K562 (cell line): Measurements from ENCODE around the gene IL1F10. TPM values are rescaled to one million over a fixed set of nuclear protein-coding genes. Genes with fewer than 3 reads are reported as not detected.

ENCODE experiments used
- ATAC-seq: fragments of 200-7000 bp; cut with Tn5 transposase; 3 replicates; pipeline ENCODE4 v1.9.1; 2020; ENCODE audit warnings: moderate library complexity
- BruUV-seq: library from RNA; stranded (reverse); fragments of 400-500 nt; replicated peaks from 2 replicates; lab custom pipeline; 2021; lab: Mats Ljungman, UMichigan
- CTCF ChIA-PET: fragments of 300-600 bp; formaldehyde crosslinking; extraction: SDS; loops from one replicate; lab custom pipeline; 2021; ENCODE audit warnings: low intra/inter-chr PET ratio; lab: Yijun Ruan, JAX
- POLR2A ChIA-PET: fragments of 300-600, 350-650 bp; sonication (Branson Sonifier 250); formaldehyde crosslinking; extraction: SDS; loops from one replicate; lab custom pipeline; 2021; ENCODE audit warnings: antibody characterized with exemption, inconsistent platforms; lab: Yijun Ruan, JAX
- DNase-seq, 4 experiments: peaks; one replicate each; pipeline versions ENCODE4 v3.0.0 to v3.0.0-alpha.2; 2011 to 2018; ENCODE audit warnings: low spot score in 3 of 4, mixed read lengths in 3 of 4; ENCODE audit errors: extremely low read depth in 1 of 4
- FAIRE-seq: peaks from 2 replicates; lab custom pipeline; 2011; peaks lifted over from hg19 to GRCh38; lab: Jason Lieb, UNC
- H2AFZ ChIP-seq: 2 replicates; pipeline ENCODE4 v1.6.0; 2011; ENCODE audit warnings: low read depth, low read length, control low read depth, inconsistent platforms
- H3K27ac ChIP-seq: fragments of 200-600 bp; 3 replicates; pipeline ENCODE4 v1.8.0; 2011; ENCODE audit warnings: low read depth, mild to moderate bottlenecking, control low read depth, inconsistent platforms, low read length, moderate library complexity, mixed read lengths; ENCODE audit errors: extremely low read depth
- H3K27me3 ChIP-seq, 2 experiments: fragments of 300-600 bp in 1 of 2; 2 replicates in 1 of 2; 3 replicates in 1 of 2; pipeline versions ENCODE4 v1.6.0 to v1.8.0; 2011; ENCODE audit warnings: inconsistent platforms in 2 of 2, low read length in 2 of 2, mild to moderate bottlenecking in 1 of 2, mixed read lengths in 1 of 2, moderate library complexity in 1 of 2; ENCODE audit not compliant: control insufficient read depth in 2 of 2, insufficient read depth in 2 of 2
- H3K36me3 ChIP-seq: fragments of 300-600 bp; 3 replicates; pipeline ENCODE4 v1.8.0; 2011; ENCODE audit warnings: mild to moderate bottlenecking, low read length, inconsistent platforms; ENCODE audit not compliant: control insufficient read depth, insufficient read depth
- H3K4me1 ChIP-seq, 2 experiments: fragments of 200-600 bp in 1 of 2; replicated peaks in 1 of 2; 2 replicates in 1 of 2; 3 replicates in 1 of 2; pipeline versions ENCODE4 v1.5.1 to v1.8.0; 2011; ENCODE audit warnings: inconsistent platforms in 2 of 2, low read length in 2 of 2, mild to moderate bottlenecking in 1 of 2, mixed read lengths in 1 of 2, moderate library complexity in 1 of 2; ENCODE audit not compliant: control insufficient read depth in 2 of 2, insufficient read depth in 2 of 2
- H3K4me2 ChIP-seq: 2 replicates; pipeline ENCODE4 v1.6.1; 2011; ENCODE audit warnings: low read length, control low read depth, inconsistent platforms, mixed read lengths; ENCODE audit not compliant: insufficient read depth
- H3K4me3 ChIP-seq: fragments of 200-600 bp; sonication (generic), shearing (Covaris generic); 2 replicates; pipeline ENCODE4 v1.5.1; 2016; ENCODE audit warnings: control low read depth, inconsistent platforms
- H3K79me2 ChIP-seq: fragments of 200-600 bp; 3 replicates; pipeline ENCODE4 v1.8.0; 2011; ENCODE audit warnings: low read length, inconsistent platforms; ENCODE audit not compliant: control insufficient read depth, insufficient read depth
- H3K9ac ChIP-seq, 2 experiments: 2 replicates each; pipeline versions ENCODE4 v1.6.0 to v1.6.1; 2011; ENCODE audit warnings: low read depth in 2 of 2, low read length in 2 of 2, control low read depth in 1 of 2, inconsistent platforms in 1 of 2, mild to moderate bottlenecking in 1 of 2, mixed read lengths in 1 of 2; ENCODE audit not compliant: insufficient read depth in 1 of 2
- H3K9me1 ChIP-seq: one replicate; pipeline ENCODE4 v1.6.0; 2011; ENCODE audit warnings: inconsistent platforms, mild to moderate bottlenecking, low read length, moderate library complexity; ENCODE audit not compliant: control insufficient read depth, insufficient read depth
- H3K9me3 ChIP-seq: replicated peaks from 2 replicates; pipeline ENCODE4 v1.5.1; 2011; ENCODE audit warnings: low read depth, low read length, inconsistent platforms; ENCODE audit not compliant: control insufficient read depth, insufficient read depth
- H4K20me1 ChIP-seq: replicated peaks from 2 replicates; pipeline ENCODE4 v1.6.1; 2011; ENCODE audit warnings: low read length, inconsistent platforms, mixed read lengths; ENCODE audit not compliant: control insufficient read depth, insufficient read depth
- AFF4 ChIP-seq: sonication (generic); formaldehyde crosslinking; IDR thresholded peaks from 2 replicates; pipeline ENCODE4 v1.8.0; 2023; ENCODE audit warnings: mild to moderate bottlenecking, missing genetic modification reagents
- CHAMP1 ChIP-seq: fragments of 450-650 bp; IDR thresholded peaks from 2 replicates; pipeline ENCODE4 v1.6.1; 2016; ENCODE audit warnings: mild to moderate bottlenecking
- DACH1 ChIP-seq: fragments of 450-650 bp; IDR thresholded peaks from 2 replicates; pipeline ENCODE4 v1.6.1; 2018; ENCODE audit not compliant: partially characterized antibody
- ETV5 ChIP-seq: sonication (generic); formaldehyde crosslinking; IDR thresholded peaks from 2 replicates; pipeline ENCODE4 v1.4.0; 2020; ENCODE audit warnings: low read depth, mild to moderate bottlenecking, missing genetic modification reagents
- HNRNPL ChIP-seq: fragments of 200-400 bp; formaldehyde crosslinking; IDR thresholded peaks from 2 replicates; pipeline ENCODE4 v1.6.1; 2017; ENCODE audit warnings: low read depth, mild to moderate bottlenecking, low read length
- LARP7 ChIP-seq: fragments of 450-650 bp; IDR thresholded peaks from 2 replicates; pipeline ENCODE4 v1.6.1; 2016
- NR2C1 ChIP-seq, 2 experiments: fragments of 450-650 bp; IDR thresholded peaks; 2 replicates each; pipeline ENCODE4 v1.6.1; 2017; ENCODE audit warnings: mild to moderate bottlenecking in 2 of 2, antibody characterized with exemption in 1 of 2, inconsistent platforms in 1 of 2, missing compliant biosample characterization in 1 of 2, missing genetic modification characterization in 1 of 2
- TRIM24 ChIP-seq, 2 experiments: fragments of 450-650 bp; IDR thresholded peaks; 2 replicates each; pipeline ENCODE4 v1.6.1; 2016
- ZBTB34 ChIP-seq: fragments of 250-450 bp; sonication (Bioruptor Pico); IDR thresholded peaks from 2 replicates; pipeline ENCODE4 v1.8.0; 2021; ENCODE audit warnings: mild to moderate bottlenecking, moderate library complexity
- ZNF121 ChIP-seq: sonication (generic); formaldehyde crosslinking; conservative IDR thresholded peaks from 2 replicates; pipeline ENCODE4 v1.8.0; 2022; ENCODE audit warnings: missing genetic modification reagents
- ZNF431 ChIP-seq: sonication (generic); formaldehyde crosslinking; IDR thresholded peaks from 2 replicates; pipeline ENCODE4 v1.8.0; 2022; ENCODE audit warnings: mild to moderate bottlenecking, missing genetic modification reagents
- ZNF445 ChIP-seq: fragments of 250-450 bp; sonication (Bioruptor Pico); IDR thresholded peaks from 2 replicates; pipeline ENCODE4 v1.4.0; 2020; ENCODE audit warnings: low read depth, mild to moderate bottlenecking, moderate library complexity
- ZNF707 ChIP-seq: fragments of 250-450 bp; sonication (Bioruptor Pico); conservative IDR thresholded peaks from 2 replicates; pipeline ENCODE4 v1.8.0; 2022; ENCODE audit warnings: inconsistent platforms, mild to moderate bottlenecking, moderate library complexity
- WGBS: fragments of 100-300 bp; shearing (Covaris generic); methylation state at CpG from one replicate; pipeline ENCODE4 v1.1.6; 2016; ENCODE audit warnings: low coverage, mixed read lengths; ENCODE audit not compliant: insufficient coverage; ENCODE audit errors: missing lambda C conversion rate; 5-methylcytosine and 5-hydroxymethylcytosine counted together
- in situ Hi-C: fragments of 300-500 bp; cut with MboI; formaldehyde crosslinking; loops from 4 replicates; pipeline ENCODE4 v1.15.0; 2018; ENCODE audit warnings: inconsistent platforms, mixed read lengths
- intact Hi-C: fragments of 100-400 bp; cut with micrococcal nuclease; formaldehyde crosslinking; loops from 2 replicates; pipeline ENCODE4 v1.14.2; 2022
- polyA plus RNA-seq, 8 experiments: library from polyadenylated mRNA; depleted of rRNA in 4 of 8; stranded (reverse) in 5 of 8; unstranded in 3 of 8; fragments of >200 nt; fragmentation: Nextera tagmentation in 2 of 8; fragmentation: Illumina TruSeq in 1 of 8; extraction: Ambion mirVana in 2 of 8; extraction: Trizol in 1 of 8; gene quantifications; 2 replicates each; pipeline versions ENCODE4 v1.2.1 to v1.2.3, GENCODE V29; 2011 to 2014; ENCODE audit warnings: inconsistent platforms in 1 of 8, missing spikeins in 1 of 8
- total RNA-seq, 7 experiments: library from RNA; depleted of rRNA in 6 of 7; stranded (reverse); fragments of >200 nt in 6 of 7; fragmentation: Illumina TruSeq in 2 of 7; extraction: Trizol in 2 of 7; gene quantifications; 2 replicates each; pipeline versions ENCODE4 v1.2.1 to v1.2.3, GENCODE V29; 2011 to 2021; ENCODE audit warnings: low replicate concordance in 1 of 7

IL1F10 gene
- total and polyA plus RNA-seq, 9 of the 15 experiments (the other 6 are each of a cell fraction or from before 2014, with no cell fraction given) = not detected

DNA sequence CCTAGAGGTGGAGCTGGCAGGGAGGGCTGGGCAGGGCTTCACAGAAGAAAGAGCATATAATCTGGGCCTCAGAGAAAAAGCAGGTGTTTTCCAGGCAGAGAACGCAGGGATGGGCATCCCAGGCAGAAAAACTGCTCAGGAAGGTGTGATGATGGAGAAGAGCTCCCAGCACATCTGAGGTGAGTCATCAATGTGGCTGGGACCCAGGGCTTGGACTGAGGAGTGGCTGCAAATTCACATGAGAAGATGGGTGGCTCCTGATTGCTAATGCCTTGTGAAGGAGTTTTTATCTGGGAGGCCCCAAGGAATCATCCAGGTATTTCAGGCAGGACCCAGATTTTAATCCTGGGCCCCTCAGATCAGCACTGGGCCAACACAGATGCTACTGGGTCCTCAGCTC, 10.2 kb downstream of the IL1F10 start (continued):
- no peak for TF ChIP-seq AFF4 (CRISPR knock-in tag)
- no peak for TF ChIP-seq DACH1
- no peak for TF ChIP-seq ZNF121
- TF ChIP-seq, all 486 proteins: peak for 0

DNA sequence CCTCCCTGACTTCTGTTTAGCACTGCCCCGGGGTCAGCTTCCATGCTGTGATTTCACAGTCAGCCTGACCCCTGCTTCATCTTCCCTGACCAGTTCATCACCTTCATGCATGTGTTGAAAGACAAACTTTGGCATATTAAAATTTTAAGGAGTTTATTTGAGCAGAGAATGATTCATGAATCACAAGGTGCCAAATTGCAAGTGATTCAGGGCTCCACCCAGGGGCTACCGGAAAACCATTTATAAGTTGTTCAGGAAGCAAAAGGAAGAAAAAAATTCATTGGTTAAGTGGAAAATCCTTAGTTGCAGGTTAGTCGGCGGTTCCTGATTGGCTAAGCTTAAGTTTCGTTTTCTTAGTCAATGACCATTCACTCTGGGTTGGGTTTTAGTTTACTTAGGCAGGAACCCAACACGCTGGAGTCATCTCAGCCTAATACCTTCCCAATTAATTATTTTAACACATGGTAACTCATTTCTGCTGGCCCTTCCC, 10.6 kb downstream of the IL1F10 start:
- no peak for FAIRE-seq
- Histone ChIP-seq H3K4me3 (no peak overlapping the region), H3K9ac (no peak overlapping the region), H3K79me2 (no peaks in the 10 kb centered on the region), H3K4me1 (no peaks in the 10 kb centered on the region), H3K9me1 (no peaks in the 10 kb centered on the region), H2AFZ (no peak overlapping the region), H3K4me2 (no peak overlapping the region), H4K20me1 (no peaks in the 10 kb centered on the region; the same call in 1 of the 2 replicates), H3K27ac (no peak overlapping the region), H3K27me3 (peaks cover 15% of the 10 kb centered on the region in 2 experiments; a peak in 4 of 5 replicates), H3K36me3 (no peaks in the 10 kb centered on the region), H3K9me3 (no peaks in the 10 kb centered on the region)
- no peak for DNase-seq
- no peak for ATAC-seq
- no TSS peak for BruUV-seq
- 0% methylated on average over 6 of the region's 6 CpGs for WGBS
- in situ Hi-C loops = no loop called here
- intact Hi-C loops = no loop called here
- ChIA-PET CTCF (interaction anchor here (2.4 kb wide), 1 partner anchor 292 kb away, joined by 6 read pairs; no protein-coding TSS in a partner anchor), POLR2A (interaction anchor here (0.5 to 1.1 kb wide), 4 partner anchors 10 to 119 kb away, joined by 3 read pairs; no protein-coding TSS in a partner anchor)
- no peak for TF ChIP-seq NR2C1 (IDR thresholded peaks at IDR 0.05)
- no peak for TF ChIP-seq NR2C1 (tag; IDR thresholded peaks at IDR 0.05)
- no peak for TF ChIP-seq TRIM24 (IDR thresholded peaks at IDR 0.05)
- TF ChIP-seq HNRNPL = no peak
- no peak for TF ChIP-seq ZNF707 (CRISPR knock-in tag)
- TF ChIP-seq ETV5 = no peak
- no peak for TF ChIP-seq CHAMP1
- TF ChIP-seq LARP7 = no peak
- TF ChIP-seq ZNF431 = no peak
- TF ChIP-seq ZNF445 (CRISPR knock-in tag) = no peak
- TF ChIP-seq ZBTB34 (CRISPR knock-in tag) = no peak
